Measurements from ENCODE around the gene USP25. TPM values are rescaled to one million over a fixed set of nuclear protein-coding genes. Genes with fewer than 3 reads are reported as not detected.

USP25 gene
- total and polyA plus RNA-seq, 2 donors (not counting 1 experiment from before 2014, with no cell fraction given): 40.6 to 65.7 TPM

GRCh38 chr21:15768853-15769252 lies 39.1 kb downstream of the USP25 start:
- H3K27me3 ChIP-seq (ENCODE audit: control insufficient read depth, insufficient read depth, low read length): no peaks in the 10 kb centered on the region
- peaks cover 10% of the 10 kb centered on the region for H3K79me2 ChIP-seq (ENCODE audit: control insufficient read depth, insufficient read depth, low read length)
- no peaks in the 10 kb centered on the region for H3K36me3 ChIP-seq (ENCODE audit: control insufficient read depth, insufficient read depth, low read length)
- TF ChIP-seq EZH2 (IDR thresholded peaks at IDR 0.05; ENCODE audit: low read length, missing control alignments) (no peak), CTCF (conservative IDR thresholded peaks at IDR 0.05 in 1 of 2, IDR thresholded peaks at IDR 0.05 in 1 of 2; ENCODE audit: low read depth in 1 of 2, low read length in 2 of 2) (no peak)
- no peak overlapping the region for H3K9ac ChIP-seq (ENCODE audit: insufficient read depth, low read length)
- H2AFZ ChIP-seq (ENCODE audit: low read length): no peak overlapping the region
- H3K9me3 ChIP-seq (ENCODE audit: control insufficient read depth, insufficient read depth, low read depth, low read length): no peaks in the 10 kb centered on the region
- no peak overlapping the region for H3K4me3 ChIP-seq (replicated peaks in 1 of 4; ENCODE audit: control extremely low read depth in 1 of 4, insufficient read depth in 1 of 4, low read depth in 3 of 4, low read length in 4 of 4)
- H4K20me1 ChIP-seq (ENCODE audit: control insufficient read depth, extremely low read depth, insufficient read depth, low read length): no peaks in the 10 kb centered on the region
- H3K4me2 ChIP-seq (ENCODE audit: extremely low read depth, insufficient read depth, low read length): no peak overlapping the region
- DNase-seq (ENCODE audit: low read depth in 2 of 2): no peak
- H3K4me1 ChIP-seq (ENCODE audit: control insufficient read depth, extremely low read depth, insufficient read depth, low read length): peaks cover 2% of the 10 kb centered on the region
- H3K27ac ChIP-seq (ENCODE audit: insufficient read depth, low read length): no peak overlapping the region

GRCh38 chr21:15771311-15771710 lies 41.5 kb downstream of the USP25 start:
- Histone ChIP-seq H3K27me3 (ENCODE audit: control insufficient read depth, insufficient read depth, low read length) (no peaks in the 10 kb centered on the region), H4K20me1 (ENCODE audit: control insufficient read depth, extremely low read depth, insufficient read depth, low read length) (no peaks in the 10 kb centered on the region), H3K36me3 (ENCODE audit: control insufficient read depth, insufficient read depth, low read length) (no peaks in the 10 kb centered on the region), H3K9ac (ENCODE audit: insufficient read depth, low read length) (no peak overlapping the region), H3K4me1 (ENCODE audit: control insufficient read depth, extremely low read depth, insufficient read depth, low read length) (peaks cover 7% of the 10 kb centered on the region), H3K27ac (ENCODE audit: insufficient read depth, low read length) (no peak overlapping the region), H2AFZ (ENCODE audit: low read length) (no peak overlapping the region), H3K4me2 (ENCODE audit: extremely low read depth, insufficient read depth, low read length) (no peak overlapping the region), H3K4me3 (replicated peaks in 1 of 4; ENCODE audit: control extremely low read depth in 1 of 4, insufficient read depth in 1 of 4, low read depth in 3 of 4, low read length in 4 of 4) (no peak overlapping the region), H3K9me3 (ENCODE audit: control insufficient read depth, insufficient read depth, low read depth, low read length) (no peaks in the 10 kb centered on the region), H3K79me2 (ENCODE audit: control insufficient read depth, insufficient read depth, low read length) (peaks cover 13% of the 10 kb centered on the region)
- no peak for DNase-seq (ENCODE audit: low read depth in 2 of 2)
- no peak for TF ChIP-seq CTCF (conservative IDR thresholded peaks at IDR 0.05 in 1 of 2, IDR thresholded peaks at IDR 0.05 in 1 of 2; ENCODE audit: low read depth in 1 of 2, low read length in 2 of 2)
- no peak for TF ChIP-seq EZH2 (IDR thresholded peaks at IDR 0.05; ENCODE audit: low read length, missing control alignments)

GRCh38 chr21:15772654-15773053 lies 42.9 kb downstream of the USP25 start:
- Histone ChIP-seq H3K4me2 (ENCODE audit: extremely low read depth, insufficient read depth, low read length) (no peak overlapping the region), H3K27me3 (ENCODE audit: control insufficient read depth, insufficient read depth, low read length) (no peaks in the 10 kb centered on the region), H2AFZ (ENCODE audit: low read length) (no peak overlapping the region), H3K9ac (ENCODE audit: insufficient read depth, low read length) (no peak overlapping the region), H3K36me3 (ENCODE audit: control insufficient read depth, insufficient read depth, low read length) (no peaks in the 10 kb centered on the region), H3K27ac (ENCODE audit: insufficient read depth, low read length) (no peak overlapping the region), H4K20me1 (ENCODE audit: control insufficient read depth, extremely low read depth, insufficient read depth, low read length) (no peaks in the 10 kb centered on the region), H3K79me2 (ENCODE audit: control insufficient read depth, insufficient read depth, low read length) (peaks cover 13% of the 10 kb centered on the region), H3K4me3 (replicated peaks in 1 of 4; ENCODE audit: control extremely low read depth in 1 of 4, insufficient read depth in 1 of 4, low read depth in 3 of 4, low read length in 4 of 4) (no peak overlapping the region), H3K4me1 (ENCODE audit: control insufficient read depth, extremely low read depth, insufficient read depth, low read length) (peaks cover 7% of the 10 kb centered on the region), H3K9me3 (ENCODE audit: control insufficient read depth, insufficient read depth, low read depth, low read length) (no peaks in the 10 kb centered on the region)
- TF ChIP-seq CTCF (conservative IDR thresholded peaks at IDR 0.05 in 1 of 2, IDR thresholded peaks at IDR 0.05 in 1 of 2; ENCODE audit: low read depth in 1 of 2, low read length in 2 of 2) (no peak), EZH2 (IDR thresholded peaks at IDR 0.05; ENCODE audit: low read length, missing control alignments) (no peak)
- DNase-seq (ENCODE audit: low read depth in 2 of 2): peak in 1 of 2 donors; percentile 39
